K562 (cell line): ENCODE results near the gene CALML4. TPM values are rescaled to one million over a fixed set of nuclear protein-coding genes. Genes with fewer than 3 reads are reported as not detected.

Experiments
- ATAC-seq: fragments of 200-7000 bp; cut with Tn5 transposase; 3 replicates; pipeline ENCODE4 v1.9.1; 2020; ENCODE audit warnings: moderate library complexity
- BruUV-seq: library from RNA; stranded (reverse); fragments of 400-500 nt; replicated peaks from 2 replicates; lab custom pipeline; 2021; lab: Mats Ljungman, UMichigan
- CTCF ChIA-PET: fragments of 300-600 bp; formaldehyde crosslinking; extraction: SDS; loops from one replicate; lab custom pipeline; 2021; ENCODE audit warnings: low intra/inter-chr PET ratio; lab: Yijun Ruan, JAX
- POLR2A ChIA-PET: fragments of 300-600, 350-650 bp; sonication (Branson Sonifier 250); formaldehyde crosslinking; extraction: SDS; loops from one replicate; lab custom pipeline; 2021; ENCODE audit warnings: antibody characterized with exemption, inconsistent platforms; lab: Yijun Ruan, JAX
- DNase-seq, 4 experiments: peaks; one replicate each; pipeline versions ENCODE4 v3.0.0 to v3.0.0-alpha.2; 2011 to 2018; ENCODE audit warnings: low spot score in 3 of 4, mixed read lengths in 3 of 4; ENCODE audit errors: extremely low read depth in 1 of 4
- FAIRE-seq: peaks from 2 replicates; lab custom pipeline; 2011; peaks lifted over from hg19 to GRCh38; lab: Jason Lieb, UNC
- H2AFZ ChIP-seq: 2 replicates; pipeline ENCODE4 v1.6.0; 2011; ENCODE audit warnings: low read depth, low read length, control low read depth, inconsistent platforms
- H3K27ac ChIP-seq: fragments of 200-600 bp; 3 replicates; pipeline ENCODE4 v1.8.0; 2011; ENCODE audit warnings: low read depth, mild to moderate bottlenecking, control low read depth, inconsistent platforms, low read length, moderate library complexity, mixed read lengths; ENCODE audit errors: extremely low read depth
- H3K27me3 ChIP-seq, 2 experiments: fragments of 300-600 bp in 1 of 2; 2 replicates in 1 of 2; 3 replicates in 1 of 2; pipeline versions ENCODE4 v1.6.0 to v1.8.0; 2011; ENCODE audit warnings: inconsistent platforms in 2 of 2, low read length in 2 of 2, mild to moderate bottlenecking in 1 of 2, mixed read lengths in 1 of 2, moderate library complexity in 1 of 2; ENCODE audit not compliant: control insufficient read depth in 2 of 2, insufficient read depth in 2 of 2
- H3K36me3 ChIP-seq: fragments of 300-600 bp; 3 replicates; pipeline ENCODE4 v1.8.0; 2011; ENCODE audit warnings: mild to moderate bottlenecking, low read length, inconsistent platforms; ENCODE audit not compliant: control insufficient read depth, insufficient read depth
- H3K4me1 ChIP-seq, 2 experiments: fragments of 200-600 bp in 1 of 2; replicated peaks in 1 of 2; 2 replicates in 1 of 2; 3 replicates in 1 of 2; pipeline versions ENCODE4 v1.5.1 to v1.8.0; 2011; ENCODE audit warnings: inconsistent platforms in 2 of 2, low read length in 2 of 2, mild to moderate bottlenecking in 1 of 2, mixed read lengths in 1 of 2, moderate library complexity in 1 of 2; ENCODE audit not compliant: control insufficient read depth in 2 of 2, insufficient read depth in 2 of 2
- H3K4me2 ChIP-seq: 2 replicates; pipeline ENCODE4 v1.6.1; 2011; ENCODE audit warnings: low read length, control low read depth, inconsistent platforms, mixed read lengths; ENCODE audit not compliant: insufficient read depth
- H3K4me3 ChIP-seq: fragments of 200-600 bp; sonication (generic), shearing (Covaris generic); 2 replicates; pipeline ENCODE4 v1.5.1; 2016; ENCODE audit warnings: control low read depth, inconsistent platforms
- H3K79me2 ChIP-seq: fragments of 200-600 bp; 3 replicates; pipeline ENCODE4 v1.8.0; 2011; ENCODE audit warnings: low read length, inconsistent platforms; ENCODE audit not compliant: control insufficient read depth, insufficient read depth
- H3K9ac ChIP-seq, 2 experiments: 2 replicates each; pipeline versions ENCODE4 v1.6.0 to v1.6.1; 2011; ENCODE audit warnings: low read depth in 2 of 2, low read length in 2 of 2, control low read depth in 1 of 2, inconsistent platforms in 1 of 2, mild to moderate bottlenecking in 1 of 2, mixed read lengths in 1 of 2; ENCODE audit not compliant: insufficient read depth in 1 of 2
- H3K9me1 ChIP-seq: one replicate; pipeline ENCODE4 v1.6.0; 2011; ENCODE audit warnings: inconsistent platforms, mild to moderate bottlenecking, low read length, moderate library complexity; ENCODE audit not compliant: control insufficient read depth, insufficient read depth
- H3K9me3 ChIP-seq: replicated peaks from 2 replicates; pipeline ENCODE4 v1.5.1; 2011; ENCODE audit warnings: low read depth, low read length, inconsistent platforms; ENCODE audit not compliant: control insufficient read depth, insufficient read depth
- H4K20me1 ChIP-seq: replicated peaks from 2 replicates; pipeline ENCODE4 v1.6.1; 2011; ENCODE audit warnings: low read length, inconsistent platforms, mixed read lengths; ENCODE audit not compliant: control insufficient read depth, insufficient read depth
- BRD9 ChIP-seq: fragments of 450-650 bp; IDR thresholded peaks from 2 replicates; pipeline ENCODE4 v1.6.1; 2018; ENCODE audit warnings: low read depth; ENCODE audit not compliant: partially characterized antibody
- CBX8 ChIP-seq: fragments of 200-600 bp; sonication (generic); IDR thresholded peaks from 2 replicates; pipeline ENCODE4 v1.6.1; 2012; ENCODE audit warnings: borderline replicate concordance, mixed run types, low read depth, mild to moderate bottlenecking, moderate library complexity, mixed read lengths, low read length, control low read depth, inconsistent platforms; ENCODE audit not compliant: poor library complexity, severe bottlenecking; ENCODE audit errors: extremely low read depth
- CSDE1 ChIP-seq, 2 experiments: fragments of 450-650 bp; IDR thresholded peaks; 2 replicates each; pipeline ENCODE4 v1.6.1; 2016; ENCODE audit warnings: mild to moderate bottlenecking in 1 of 2
- ERF ChIP-seq: fragments of 450-650 bp; formaldehyde crosslinking; IDR thresholded peaks from 2 replicates; pipeline ENCODE4 v1.4.0; 2020; ENCODE audit warnings: mild to moderate bottlenecking, mixed read lengths
- MEF2A ChIP-seq: IDR thresholded peaks from 2 replicates; pipeline ENCODE4 v1.6.1; 2011; ENCODE audit warnings: low read depth, mild to moderate bottlenecking, low read length, moderate library complexity; ENCODE audit not compliant: control insufficient read depth
- MEF2D ChIP-seq: conservative IDR thresholded peaks from 2 replicates; pipeline ENCODE4 v1.6.1; 2016; ENCODE audit warnings: low read depth, missing genetic modification characterization, missing compliant biosample characterization
- OTX1 ChIP-seq: fragments of 450-650 bp; formaldehyde crosslinking; IDR thresholded peaks from 2 replicates; pipeline ENCODE4 v1.4.0; 2022; ENCODE audit warnings: mild to moderate bottlenecking
- POLR2A ChIP-seq: fragments of 450-650 bp; conservative IDR thresholded peaks from 2 replicates; pipeline ENCODE4 v1.6.1; 2016
- SETDB1 ChIP-seq: IDR thresholded peaks from one replicate; pipeline ENCODE4 v1.6.1; 2012; ENCODE audit warnings: low read length, control low read depth, inconsistent platforms
- SIX5 ChIP-seq, 2 experiments: IDR thresholded peaks; 2 replicates each; pipeline ENCODE4 v1.6.1; 2011; ENCODE audit warnings: low read length in 2 of 2, borderline replicate concordance in 1 of 2, low read depth in 1 of 2, mild to moderate bottlenecking in 1 of 2, moderate library complexity in 1 of 2; ENCODE audit not compliant: insufficient read depth in 1 of 2
- SMARCC2 ChIP-seq: fragments of 450-650 bp; IDR thresholded peaks from 2 replicates; pipeline ENCODE4 v1.6.1; 2017; ENCODE audit warnings: antibody characterized with exemption, moderate library complexity, mild to moderate bottlenecking, low read depth
- ZC3H8 ChIP-seq: fragments of 450-650 bp; IDR thresholded peaks from 2 replicates; pipeline ENCODE4 v1.6.1; 2017
- ZNF146 ChIP-seq: IDR thresholded peaks from one replicate; pipeline ENCODE4 v1.6.1; 2018; ENCODE audit warnings: missing compliant biosample characterization; ENCODE audit not compliant: unreplicated experiment
- WGBS: fragments of 100-300 bp; shearing (Covaris generic); methylation state at CpG from one replicate; pipeline ENCODE4 v1.1.6; 2016; ENCODE audit warnings: low coverage, mixed read lengths; ENCODE audit not compliant: insufficient coverage; ENCODE audit errors: missing lambda C conversion rate; 5-methylcytosine and 5-hydroxymethylcytosine counted together
- in situ Hi-C: fragments of 300-500 bp; cut with MboI; formaldehyde crosslinking; loops from 4 replicates; pipeline ENCODE4 v1.15.0; 2018; ENCODE audit warnings: inconsistent platforms, mixed read lengths
- intact Hi-C: fragments of 100-400 bp; cut with micrococcal nuclease; formaldehyde crosslinking; loops from 2 replicates; pipeline ENCODE4 v1.14.2; 2022
- polyA plus RNA-seq, 8 experiments: library from polyadenylated mRNA; depleted of rRNA in 4 of 8; stranded (reverse) in 5 of 8; unstranded in 3 of 8; fragments of >200 nt; fragmentation: Nextera tagmentation in 2 of 8; fragmentation: Illumina TruSeq in 1 of 8; extraction: Ambion mirVana in 2 of 8; extraction: Trizol in 1 of 8; gene quantifications; 2 replicates each; pipeline versions ENCODE4 v1.2.1 to v1.2.3, GENCODE V29; 2011 to 2014; ENCODE audit warnings: inconsistent platforms in 1 of 8, missing spikeins in 1 of 8
- total RNA-seq, 7 experiments: library from RNA; depleted of rRNA in 6 of 7; stranded (reverse); fragments of >200 nt in 6 of 7; fragmentation: Illumina TruSeq in 2 of 7; extraction: Trizol in 2 of 7; gene quantifications; 2 replicates each; pipeline versions ENCODE4 v1.2.1 to v1.2.3, GENCODE V29; 2011 to 2021; ENCODE audit warnings: low replicate concordance in 1 of 7
- TF ChIP-seq, protein P1 (sequence below): fragments of 450-650 bp; formaldehyde crosslinking; IDR thresholded peaks from 2 replicates; pipeline ENCODE4 v1.4.0; 2022; ENCODE audit warnings: missing genetic modification characterization

CALML4 gene
- total and polyA plus RNA-seq, 9 of the 15 experiments (the other 6 are each of a cell fraction or from before 2014, with no cell fraction given), result 2.8 to 30.6 (median 15.5) TPM

DNA sequence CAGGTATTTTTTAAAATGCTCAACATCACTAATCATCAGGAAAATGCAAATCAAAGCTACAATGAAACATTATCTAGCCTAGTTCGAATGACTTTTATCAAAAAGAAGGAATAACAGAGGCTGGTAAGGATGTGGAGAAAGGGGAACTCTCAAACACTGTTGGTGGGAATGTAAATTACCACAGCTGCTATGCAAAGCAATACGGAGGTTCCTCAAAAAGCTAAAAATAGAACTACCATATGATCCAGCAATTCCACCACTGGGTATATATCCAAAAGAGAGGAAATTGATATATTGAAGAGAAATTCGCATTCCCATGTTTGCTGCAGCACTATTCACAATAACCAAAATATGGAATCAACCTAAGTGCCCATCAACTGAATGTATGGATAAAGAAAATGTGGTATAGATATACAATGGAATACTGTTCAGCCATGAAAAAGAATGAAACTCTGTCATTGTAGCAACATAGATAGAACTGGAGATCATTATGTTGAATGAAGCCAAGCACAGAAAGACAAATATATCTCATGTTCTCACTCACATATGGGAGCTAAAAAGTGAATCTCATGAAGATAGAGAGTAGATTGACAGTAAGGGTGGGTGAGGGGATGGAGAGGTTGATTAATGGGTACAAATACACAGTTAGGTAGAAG is 44.1 kb upstream of the CALML4 start:
- Histone ChIP-seq H3K36me3 (no peaks in the 10 kb centered on the region), H3K4me3 (no peak overlapping the region), H3K27ac (no peak overlapping the region), H3K4me1 (peaks cover 0 to 6% of the 10 kb centered on the region in 2 experiments; a peak in 3 of 5 replicates), H3K79me2 (no peaks in the 10 kb centered on the region), H3K4me2 (no peak overlapping the region), H3K9me3 (no peaks in the 10 kb centered on the region), H3K9ac (no peak overlapping the region), H3K9me1 (no peaks in the 10 kb centered on the region), H2AFZ (no peak overlapping the region), H3K27me3 (peaks cover 4% of the 10 kb centered on the region in 2 experiments), H4K20me1 (no peaks in the 10 kb centered on the region)
- no TSS peak for BruUV-seq
- intact Hi-C loops, result no loop called here
- POLR2A ChIA-PET, result no interaction called here
- CTCF ChIA-PET, result no interaction called here
- ATAC-seq, result no peak
- 0% methylated on average over 3 of the region's 3 CpGs for WGBS
- FAIRE-seq, result no peak
- TF ChIP-seq MEF2D (peak; percentile 70; the same call in 1 of the 2 replicates), ZC3H8 (no peak), ZNF146 (CRISPR knock-in tag) (peak; percentile 7), POLR2A (0 out of 2 replicates have a peak, but pooled peaks have one; percentile 26), MEF2A (0 out of 2 replicates have a peak, but pooled peaks have one; percentile 51)
- in situ Hi-C loops, result loop anchor here (5.0 kb wide), 1 partner anchor 53 kb away; no protein-coding TSS in a partner anchor
- no peak for DNase-seq

- POLR2A ChIA-PET, result interaction anchor here (1.0 kb wide), 1 partner anchor 9 kb away, joined by 3 read pairs; no protein-coding TSS in a partner anchor
Measured at GRCh38 chr15:68244235-68244634, 39.1 kb upstream of the CALML4 start.

More at GRCh38 chr15:68244235-68244634, 39.1 kb upstream of the CALML4 start:
- ATAC-seq (no peak), FAIRE-seq (no peak), DNase-seq (no peak)
- H3K4me2 ChIP-seq, result no peak overlapping the region
- no peak overlapping the region for H3K27ac ChIP-seq
- in situ Hi-C loops, result no loop called here
- H3K9ac ChIP-seq, result no peak overlapping the region
- H3K4me1 ChIP-seq, result no peaks in the 10 kb centered on the region
- no peaks in the 10 kb centered on the region for H3K9me1 ChIP-seq
- no TSS peak for BruUV-seq
- WGBS, result 17% methylated on average over 1 of the region's 1 CpG
- H3K27me3 ChIP-seq, result no peaks in the 10 kb centered on the region; a peak in 2 of 5 replicates
- no peaks in the 10 kb centered on the region for H3K36me3 ChIP-seq
- H2AFZ ChIP-seq, result no peak overlapping the region
- CTCF ChIA-PET, result no interaction called here
- H3K4me3 ChIP-seq, result no peak overlapping the region
- no peaks in the 10 kb centered on the region for H4K20me1 ChIP-seq
- H3K9me3 ChIP-seq, result peaks cover 2% of the 10 kb centered on the region; the same call in 1 of the 2 replicates
- TF ChIP-seq BRD9 (no peak), SETDB1 (no peak), CSDE1 (IDR thresholded peaks at IDR 0.05) (no peak), SIX5 (IDR thresholded peaks at IDR 0.05; ENCODE audit: borderline replicate concordance in 1 of 2, insufficient read depth in 1 of 2, low read depth in 1 of 2, low read length in 2 of 2) (no peak), CBX8 (no peak), ERF (CRISPR knock-in tag) (no peak), OTX1 (CRISPR knock-in tag) (no peak), SMARCC2 (no peak)
- TF ChIP-seq, protein P1, sequence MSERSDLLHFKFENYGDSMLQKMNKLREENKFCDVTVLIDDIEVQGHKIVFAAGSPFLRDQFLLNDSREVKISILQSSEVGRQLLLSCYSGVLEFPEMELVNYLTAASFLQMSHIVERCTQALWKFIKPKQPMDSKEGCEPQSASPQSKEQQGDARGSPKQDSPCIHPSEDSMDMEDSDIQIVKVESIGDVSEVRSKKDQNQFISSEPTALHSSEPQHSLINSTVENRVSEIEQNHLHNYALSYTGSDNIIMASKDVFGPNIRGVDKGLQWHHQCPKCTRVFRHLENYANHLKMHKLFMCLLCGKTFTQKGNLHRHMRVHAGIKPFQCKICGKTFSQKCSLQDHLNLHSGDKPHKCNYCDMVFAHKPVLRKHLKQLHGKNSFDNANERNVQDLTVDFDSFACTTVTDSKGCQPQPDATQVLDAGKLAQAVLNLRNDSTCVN (CRISPR knock-in tag), result no peak
- TF ChIP-seq, all 486 proteins: peak for 0
- intact Hi-C loops, result no loop called here
- H3K79me2 ChIP-seq, result no peaks in the 10 kb centered on the region
